PFSK-1 (cell line): Measurements from ENCODE around the gene RIN3.

Experiments used
- FOXP2 ChIP-seq: optimal IDR thresholded peaks from 2 replicates; pipeline ENCODE3; 2011; ENCODE audit warnings: borderline replicate concordance, control low read depth, inconsistent platforms; ENCODE audit not compliant: insufficient read depth; ENCODE audit errors: extremely low read length, extremely low read depth
- POLR2AphosphoS5 ChIP-seq: IDR thresholded peaks from 2 replicates; pipeline ENCODE4 v1.6.1; 2012; ENCODE audit warnings: low read depth, mild to moderate bottlenecking, control low read depth, low read length, moderate library complexity
- SIN3A ChIP-seq: IDR thresholded peaks from 2 replicates; pipeline ENCODE4 v1.6.1; 2012; ENCODE audit warnings: mild to moderate bottlenecking, low read length, moderate library complexity, borderline replicate concordance; ENCODE audit not compliant: insufficient read depth
- TAF1 ChIP-seq: IDR thresholded peaks from 2 replicates; pipeline ENCODE4 v1.6.1; 2012; ENCODE audit warnings: low read length, control low read depth, borderline replicate concordance; ENCODE audit not compliant: insufficient read depth
- TF ChIP-seq, protein P1 (sequence below), 2 experiments: IDR thresholded peaks; 2 replicates each; pipeline versions ENCODE4 v1.6.1 to v1.8.0; 2011 to 2012; ENCODE audit warnings: low read depth in 2 of 2, low read length in 2 of 2, control low read depth in 1 of 2, inconsistent platforms in 1 of 2, mild to moderate bottlenecking in 1 of 2, moderate library complexity in 1 of 2; ENCODE audit not compliant: insufficient read depth in 1 of 2

Gene RIN3

GRCh38 chr14:92690171-92691011 is 176.8 kb downstream of the RIN3 start:
- TF ChIP-seq POLR2AphosphoS5: no peak
- TF ChIP-seq TAF1: no peak
- TF ChIP-seq SIN3A: no peak
- TF ChIP-seq, protein P1, sequence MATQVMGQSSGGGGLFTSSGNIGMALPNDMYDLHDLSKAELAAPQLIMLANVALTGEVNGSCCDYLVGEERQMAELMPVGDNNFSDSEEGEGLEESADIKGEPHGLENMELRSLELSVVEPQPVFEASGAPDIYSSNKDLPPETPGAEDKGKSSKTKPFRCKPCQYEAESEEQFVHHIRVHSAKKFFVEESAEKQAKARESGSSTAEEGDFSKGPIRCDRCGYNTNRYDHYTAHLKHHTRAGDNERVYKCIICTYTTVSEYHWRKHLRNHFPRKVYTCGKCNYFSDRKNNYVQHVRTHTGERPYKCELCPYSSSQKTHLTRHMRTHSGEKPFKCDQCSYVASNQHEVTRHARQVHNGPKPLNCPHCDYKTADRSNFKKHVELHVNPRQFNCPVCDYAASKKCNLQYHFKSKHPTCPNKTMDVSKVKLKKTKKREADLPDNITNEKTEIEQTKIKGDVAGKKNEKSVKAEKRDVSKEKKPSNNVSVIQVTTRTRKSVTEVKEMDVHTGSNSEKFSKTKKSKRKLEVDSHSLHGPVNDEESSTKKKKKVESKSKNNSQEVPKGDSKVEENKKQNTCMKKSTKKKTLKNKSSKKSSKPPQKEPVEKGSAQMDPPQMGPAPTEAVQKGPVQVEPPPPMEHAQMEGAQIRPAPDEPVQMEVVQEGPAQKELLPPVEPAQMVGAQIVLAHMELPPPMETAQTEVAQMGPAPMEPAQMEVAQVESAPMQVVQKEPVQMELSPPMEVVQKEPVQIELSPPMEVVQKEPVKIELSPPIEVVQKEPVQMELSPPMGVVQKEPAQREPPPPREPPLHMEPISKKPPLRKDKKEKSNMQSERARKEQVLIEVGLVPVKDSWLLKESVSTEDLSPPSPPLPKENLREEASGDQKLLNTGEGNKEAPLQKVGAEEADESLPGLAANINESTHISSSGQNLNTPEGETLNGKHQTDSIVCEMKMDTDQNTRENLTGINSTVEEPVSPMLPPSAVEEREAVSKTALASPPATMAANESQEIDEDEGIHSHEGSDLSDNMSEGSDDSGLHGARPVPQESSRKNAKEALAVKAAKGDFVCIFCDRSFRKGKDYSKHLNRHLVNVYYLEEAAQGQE (IDR thresholded peaks at IDR 0.05; ENCODE audit: insufficient read depth in 1 of 2, low read depth in 2 of 2, low read length in 2 of 2): no peak
- TF ChIP-seq FOXP2: no peak

DNA sequence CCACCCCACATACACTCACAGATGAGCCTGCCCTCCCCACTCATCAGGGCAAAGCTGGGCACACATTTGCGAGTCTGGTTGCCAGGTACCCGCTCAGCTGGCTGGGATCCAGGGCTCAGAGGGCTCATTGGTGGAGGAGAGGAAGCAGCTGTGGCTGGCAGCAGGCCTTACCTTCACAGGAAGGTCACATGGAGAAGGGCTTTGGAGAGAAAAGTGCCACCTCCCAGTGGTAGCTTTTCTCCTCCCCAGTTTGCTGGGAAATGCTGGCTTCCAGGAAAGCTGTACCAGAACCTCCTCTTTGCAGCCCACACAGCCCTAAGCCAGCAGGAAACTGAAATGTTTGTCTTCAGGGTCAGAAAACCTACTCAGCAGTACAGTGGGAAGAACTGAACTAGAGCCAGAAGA is 179.2 kb downstream of the RIN3 start:
- TF ChIP-seq POLR2AphosphoS5 (no peak), SIN3A (no peak), FOXP2 (no peak), TAF1 (no peak)
- TF ChIP-seq, protein P1 (IDR thresholded peaks at IDR 0.05; ENCODE audit: insufficient read depth in 1 of 2, low read depth in 2 of 2, low read length in 2 of 2): no peak

GRCh38 chr14:92693998-92694795 is 180.6 kb downstream of the RIN3 start:
- TF ChIP-seq TAF1 (no peak), POLR2AphosphoS5 (no peak), SIN3A (no peak), FOXP2 (no peak)
- TF ChIP-seq, protein P1 (IDR thresholded peaks at IDR 0.05; ENCODE audit: insufficient read depth in 1 of 2, low read depth in 2 of 2, low read length in 2 of 2): no peak

GRCh38 chr14:92694807-92695206 is 181.2 kb downstream of the RIN3 start:
- no peak for TF ChIP-seq SIN3A
- TF ChIP-seq, protein P1 (IDR thresholded peaks at IDR 0.05; ENCODE audit: insufficient read depth in 1 of 2, low read depth in 2 of 2, low read length in 2 of 2): no peak
- no peak for TF ChIP-seq TAF1
- no peak for TF ChIP-seq FOXP2
- TF ChIP-seq POLR2AphosphoS5: no peak
